ENCODE data around the gene GREB1L.

Gene GREB1L

DNA sequence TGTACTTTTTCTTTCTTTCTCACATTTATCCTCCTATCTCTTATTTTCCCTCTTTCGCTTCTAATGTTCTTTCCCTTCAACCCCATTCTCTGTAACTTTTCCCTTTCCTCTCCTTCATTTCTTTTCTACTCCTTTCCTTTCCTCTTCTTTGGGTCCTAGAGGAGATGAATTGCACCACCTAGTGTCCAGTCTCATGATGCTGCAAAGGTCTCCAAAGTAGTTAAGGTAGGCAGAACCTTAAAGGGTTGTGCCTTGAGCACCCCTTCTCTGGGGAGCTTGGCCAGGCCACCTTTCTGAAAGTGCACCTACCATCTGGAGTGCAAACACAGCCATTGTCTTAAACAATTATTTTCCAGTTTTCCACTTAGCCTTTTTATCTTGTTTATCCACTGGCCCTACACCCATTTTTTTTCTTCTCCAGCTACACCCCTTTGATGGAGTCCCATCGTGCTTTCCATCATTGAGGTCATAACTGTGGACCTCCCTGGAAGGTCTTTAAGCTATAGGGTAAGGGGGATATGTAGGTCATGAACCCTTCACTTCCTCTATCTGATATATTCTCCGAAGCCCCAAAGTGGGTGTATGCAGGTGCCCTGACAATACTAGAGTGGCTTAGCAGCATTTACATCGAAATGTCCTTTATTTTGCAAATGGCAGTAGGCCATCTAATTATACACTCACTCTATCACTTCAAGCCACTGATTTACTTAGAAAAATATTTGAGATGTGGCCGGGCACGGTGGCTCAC, 202.6 kb downstream of the GREB1L start:
- in situ Hi-C loops (cut with MboI; ENCODE audit: low sequenced_read_pairs), result loop anchor here (10.0 kb wide), 1 partner anchor 240 kb away; no protein-coding TSS in a partner anchor

DNA sequence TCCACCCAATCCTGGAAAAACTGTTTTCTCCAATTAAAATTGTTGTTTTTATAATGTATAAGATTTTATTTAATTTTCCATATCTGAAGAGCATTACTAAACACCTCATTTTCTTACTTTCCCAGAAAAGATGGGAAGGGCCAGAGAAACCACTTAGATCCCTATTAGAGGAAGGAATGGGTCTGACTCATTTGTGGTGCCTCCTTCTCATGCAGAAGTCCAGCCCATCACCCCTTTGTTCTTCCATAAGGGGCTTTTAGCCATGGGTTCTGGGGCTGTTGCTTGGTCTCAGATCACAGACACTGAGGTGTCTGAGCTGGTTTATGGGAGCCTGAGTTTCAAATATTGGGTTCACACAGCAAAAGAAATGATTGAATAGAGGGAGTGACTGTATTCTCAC, 206.3 kb downstream of the GREB1L start:
- in situ Hi-C loops (cut with MboI; ENCODE audit: low sequenced_read_pairs), result loop anchor here (10.0 kb wide), 1 partner anchor 243 kb away; no protein-coding TSS in a partner anchor

DNA sequence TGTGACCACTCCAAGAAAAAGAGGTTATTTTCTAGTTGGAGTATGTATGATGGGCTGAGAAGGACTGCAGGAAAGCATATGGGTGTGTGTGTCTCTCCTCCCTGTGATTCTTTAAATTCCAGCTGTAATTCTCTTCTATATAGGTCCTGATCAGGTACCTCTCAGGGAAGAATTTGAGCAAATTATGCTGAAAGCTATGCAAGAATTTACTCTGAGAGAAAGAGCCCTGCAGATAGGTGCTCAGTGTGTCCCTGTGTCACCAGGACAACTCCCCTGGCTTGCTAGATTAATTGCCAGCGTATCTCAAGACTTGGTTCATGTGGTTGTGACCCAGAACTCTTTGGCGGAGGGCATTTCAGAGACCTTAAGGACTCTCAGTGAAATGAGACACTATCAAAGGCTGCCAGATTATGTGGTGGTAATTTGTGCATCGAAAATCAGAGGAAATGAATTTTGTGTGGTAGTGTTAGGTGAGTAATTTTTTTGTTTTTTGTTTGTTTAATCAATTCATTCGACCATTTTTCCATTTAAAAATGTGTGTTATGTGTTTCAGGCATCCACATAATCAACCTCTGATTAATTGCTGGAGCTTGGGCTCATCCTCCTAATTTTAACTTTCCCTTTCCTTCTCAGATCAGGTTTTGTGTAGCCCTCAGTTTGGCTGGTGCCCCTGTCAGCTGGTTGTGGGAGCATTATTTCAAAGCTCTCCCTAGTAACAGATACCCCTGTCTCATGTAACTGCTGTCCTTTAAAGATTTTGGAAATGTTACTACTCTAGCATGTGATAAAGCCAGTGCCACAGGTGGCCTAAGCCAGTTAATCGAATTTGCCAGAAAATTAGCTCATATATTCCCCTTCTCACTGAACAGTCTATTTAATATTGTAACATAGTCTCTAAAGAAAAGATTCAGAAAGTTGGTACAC, 207.6 kb downstream of the GREB1L start:
- in situ Hi-C loops (cut with MboI; ENCODE audit: low sequenced_read_pairs), result loop anchor here (10.0 kb wide), 1 partner anchor 245 kb away; no protein-coding TSS in a partner anchor

DNA sequence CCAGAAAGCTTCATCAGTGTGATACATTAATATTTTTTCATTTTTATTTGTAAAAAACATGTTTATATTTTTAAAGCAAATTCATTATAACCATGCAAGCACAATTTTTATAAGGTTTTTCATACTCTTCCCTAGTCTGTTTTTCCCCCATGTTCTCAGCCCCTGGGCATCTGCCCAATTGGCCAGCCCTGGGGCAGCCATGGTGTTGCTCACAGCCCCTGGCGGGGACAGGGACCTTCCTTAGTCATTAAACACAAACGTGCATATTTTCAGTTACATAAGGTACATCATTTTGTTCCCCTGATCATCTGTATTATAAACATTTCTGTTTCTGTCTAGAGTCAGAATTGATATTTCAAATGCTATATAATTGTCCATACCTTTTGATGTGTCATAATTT, 208.5 kb downstream of the GREB1L start:
- in situ Hi-C loops (cut with MboI; ENCODE audit: low sequenced_read_pairs), result no loop called here

DNA sequence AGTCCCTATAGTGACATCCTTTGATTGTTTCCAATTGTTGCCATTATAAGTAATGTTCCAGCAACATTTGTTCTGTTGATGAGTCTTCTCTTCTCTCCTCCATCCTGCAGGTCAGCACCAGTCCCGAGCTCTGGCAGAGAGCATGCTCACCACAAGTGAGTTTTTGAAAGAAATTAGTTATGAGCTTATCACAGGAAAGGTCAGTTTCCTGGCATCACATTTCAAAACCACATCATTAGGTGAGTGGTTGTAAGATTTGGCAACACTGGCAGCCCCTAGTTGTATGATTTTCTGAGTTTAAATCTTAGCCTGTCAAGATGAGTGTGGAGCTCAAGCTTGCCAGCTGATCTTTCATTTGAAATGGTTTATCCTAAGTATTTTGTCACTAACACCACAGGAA, 208.9 kb downstream of the GREB1L start:
- in situ Hi-C loops (cut with MboI; ENCODE audit: low sequenced_read_pairs), result no loop called here

DNA sequence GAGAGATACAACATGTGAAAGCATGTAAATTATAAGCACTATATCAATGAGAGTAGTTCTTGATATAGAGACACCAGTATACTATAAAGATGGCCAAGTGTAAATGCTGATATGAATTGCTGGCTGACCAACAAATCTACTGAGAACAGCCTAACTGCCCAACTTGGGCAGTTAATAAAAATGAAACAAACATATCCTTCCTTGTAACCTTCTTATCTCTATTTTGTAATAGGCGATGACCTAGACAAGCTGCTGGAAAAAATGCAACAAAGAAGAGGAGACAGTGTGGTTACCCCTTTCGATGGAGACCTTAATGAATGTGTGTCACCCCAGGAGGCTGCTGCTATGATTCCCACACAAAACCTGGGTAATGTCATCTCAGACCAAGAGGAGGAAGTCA, 209.8 kb downstream of the GREB1L start:
- in situ Hi-C loops (cut with MboI; ENCODE audit: low sequenced_read_pairs), result no loop called here

DNA sequence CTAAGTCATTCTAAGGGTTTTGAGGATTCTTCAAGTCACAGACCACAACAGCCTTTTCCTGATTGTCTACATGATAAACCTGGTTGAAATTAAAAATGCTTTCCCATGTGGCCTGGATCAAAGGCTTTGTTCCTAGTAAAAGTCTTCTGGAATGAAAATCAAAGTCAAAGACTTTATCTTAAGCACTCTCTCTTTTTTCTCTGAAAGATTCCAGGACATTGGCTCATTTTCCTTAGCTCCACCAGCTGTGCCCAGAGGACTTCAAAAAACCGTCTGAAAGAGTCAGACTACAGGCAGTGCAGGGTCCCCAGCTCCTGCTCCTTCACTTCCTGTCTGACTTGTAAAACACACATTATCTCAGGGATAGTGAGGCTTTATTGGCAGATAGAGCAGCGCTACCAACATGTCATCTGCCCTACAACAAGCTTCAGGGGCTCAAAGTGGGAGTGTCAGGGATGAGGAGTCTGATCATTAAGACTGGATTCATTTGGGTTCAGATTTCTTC, 210.3 kb downstream of the GREB1L start:
- in situ Hi-C loops (cut with MboI; ENCODE audit: low sequenced_read_pairs), result no loop called here

DNA sequence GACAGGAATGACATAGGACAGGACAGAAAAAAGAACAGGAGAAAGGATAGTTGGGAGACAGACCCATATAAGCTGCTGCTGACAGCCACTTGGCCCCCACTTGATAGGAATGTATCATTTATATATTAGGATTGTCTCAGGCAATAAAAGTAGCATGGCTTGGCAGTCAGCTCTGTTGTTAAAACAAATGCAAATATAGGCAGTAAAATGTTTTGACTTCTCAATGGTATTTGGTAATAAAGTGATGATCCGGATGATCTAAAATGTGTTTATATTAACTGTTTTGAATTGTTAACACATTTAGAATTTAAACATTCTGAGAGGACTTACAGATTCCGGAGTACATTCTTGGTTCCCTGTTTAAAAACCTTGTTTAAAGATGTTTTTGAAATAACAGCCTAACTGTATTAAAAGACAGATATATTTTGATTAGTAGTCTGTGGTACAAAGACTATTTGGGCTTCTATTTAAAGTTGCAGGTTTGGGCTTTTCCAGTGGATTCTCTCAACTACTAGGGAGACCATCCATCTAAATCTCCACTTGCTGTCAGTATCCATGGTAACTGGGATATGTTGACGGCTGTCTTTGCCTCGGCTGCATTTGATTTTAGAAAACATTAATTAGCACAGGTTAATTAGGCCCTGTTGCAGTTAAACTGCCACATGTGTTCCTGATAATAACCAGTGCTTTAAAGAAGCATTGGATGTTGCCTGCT, 210.9 kb downstream of the GREB1L start:
- in situ Hi-C loops (cut with MboI; ENCODE audit: low sequenced_read_pairs), result no loop called here

DNA sequence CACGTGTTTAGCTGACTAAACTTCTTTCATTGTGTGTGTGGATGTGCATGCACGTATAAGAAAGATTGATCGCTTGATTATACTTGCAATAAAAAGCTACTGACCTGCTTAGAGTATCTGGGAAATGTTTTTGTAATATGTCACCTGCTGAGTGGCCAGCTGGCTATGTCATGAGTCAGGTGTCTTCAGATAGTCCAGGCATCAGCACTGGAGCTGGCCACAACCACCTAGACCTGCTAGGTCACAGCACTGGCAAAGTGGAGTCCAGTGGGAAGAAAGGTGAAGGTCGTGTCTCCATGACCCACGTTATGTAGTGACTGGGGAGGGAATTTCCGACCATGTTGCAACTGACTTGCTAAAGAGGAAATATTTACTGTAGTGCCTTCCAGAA, 211.5 kb downstream of the GREB1L start:
- in situ Hi-C loops (cut with MboI; ENCODE audit: low sequenced_read_pairs), result no loop called here

DNA sequence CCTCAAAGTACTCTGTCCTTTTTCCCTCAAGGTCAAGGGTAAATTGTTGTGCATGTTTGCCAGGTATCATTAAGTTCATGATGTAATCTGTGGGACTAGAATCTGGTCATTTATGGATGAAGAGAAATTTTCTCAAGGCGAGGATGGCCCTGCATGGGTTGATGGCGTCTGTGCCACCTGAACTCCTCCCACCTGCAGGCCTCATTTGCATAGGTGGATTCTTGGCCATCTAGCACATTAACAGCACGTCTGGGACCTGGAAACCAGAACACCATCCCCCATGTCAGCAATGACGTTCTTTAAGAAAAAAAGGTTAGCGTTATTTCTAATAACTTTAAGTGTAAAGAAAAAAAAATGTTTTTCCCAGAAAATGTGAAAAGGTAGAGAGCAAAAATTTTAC, 212.7 kb downstream of the GREB1L start:
- in situ Hi-C loops (cut with MboI; ENCODE audit: low sequenced_read_pairs), result no loop called here

DNA sequence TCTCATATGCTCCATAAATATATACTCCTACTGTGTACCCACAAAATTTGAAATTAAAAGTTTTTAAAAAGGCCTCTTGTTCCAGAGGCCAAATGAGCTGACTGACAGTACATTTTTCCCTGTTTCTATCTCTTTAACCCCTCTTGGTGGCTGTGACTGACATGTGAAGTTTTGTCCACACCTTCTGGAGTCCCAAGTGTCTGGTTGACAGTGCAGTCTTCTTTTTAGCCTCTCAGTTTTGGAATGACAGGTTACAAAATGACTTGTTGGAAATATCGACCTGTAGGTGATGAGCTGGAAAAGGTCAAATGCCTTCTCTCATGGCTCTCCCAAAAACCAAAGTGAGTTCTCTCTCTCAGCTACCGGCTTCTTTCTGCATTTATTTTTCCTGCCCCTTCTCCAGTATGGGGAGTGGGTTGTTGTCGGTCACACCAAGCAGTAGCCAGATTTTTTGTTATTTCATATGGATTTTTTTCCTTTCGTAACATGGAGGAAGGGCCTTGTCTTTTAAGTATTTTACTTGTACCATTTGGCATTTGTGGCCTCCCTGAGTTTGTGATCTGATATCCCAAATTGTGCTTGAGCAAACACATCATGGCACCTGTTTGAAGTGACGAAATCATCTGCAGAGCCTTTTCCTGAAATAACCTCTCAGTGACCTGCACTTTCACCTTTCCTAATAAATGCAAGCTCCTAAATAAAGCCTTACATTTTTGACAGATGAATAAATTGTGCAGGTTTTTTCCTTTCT, 214.6 kb downstream of the GREB1L start:
- in situ Hi-C loops (cut with MboI; ENCODE audit: low sequenced_read_pairs), result no loop called here

DNA sequence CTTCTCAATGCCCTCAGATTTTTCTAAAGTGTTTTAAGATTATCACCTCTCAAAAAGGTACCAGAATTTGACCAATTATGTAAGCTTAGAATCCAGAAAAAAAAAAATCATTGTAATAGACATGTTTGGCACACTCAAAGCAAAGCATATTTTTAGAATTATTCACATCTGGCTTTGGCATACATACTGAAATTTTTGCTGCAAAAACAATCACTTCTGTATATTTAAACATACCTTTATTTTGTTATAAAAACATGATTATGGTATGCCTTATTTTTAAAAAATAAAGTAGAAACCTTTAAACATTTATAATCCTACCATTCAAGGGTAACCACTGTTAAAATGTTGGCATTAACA, 215.1 kb downstream of the GREB1L start:
- in situ Hi-C loops (cut with MboI; ENCODE audit: low sequenced_read_pairs), result no loop called here

DNA sequence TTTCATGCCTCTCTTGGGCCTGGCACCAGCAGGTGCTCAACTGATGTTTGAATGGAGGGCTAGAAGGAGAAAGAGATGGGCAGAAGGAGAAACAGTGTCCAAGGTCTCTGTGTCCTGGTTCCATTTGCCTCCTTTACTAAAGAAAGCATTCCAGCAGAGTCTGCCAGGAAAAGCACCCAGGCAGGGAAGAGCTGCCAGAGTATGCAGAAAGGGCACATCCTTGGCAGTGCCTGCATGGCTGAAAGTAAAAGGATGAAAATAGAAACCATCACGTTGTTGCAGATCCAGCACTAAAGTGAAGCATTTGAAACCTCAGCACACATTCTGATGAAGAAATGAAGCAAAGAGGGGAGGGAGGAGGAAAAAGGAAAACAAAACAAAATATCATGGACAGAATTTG, 216.3 kb downstream of the GREB1L start:
- in situ Hi-C loops (cut with MboI; ENCODE audit: low sequenced_read_pairs), result no loop called here

DNA sequence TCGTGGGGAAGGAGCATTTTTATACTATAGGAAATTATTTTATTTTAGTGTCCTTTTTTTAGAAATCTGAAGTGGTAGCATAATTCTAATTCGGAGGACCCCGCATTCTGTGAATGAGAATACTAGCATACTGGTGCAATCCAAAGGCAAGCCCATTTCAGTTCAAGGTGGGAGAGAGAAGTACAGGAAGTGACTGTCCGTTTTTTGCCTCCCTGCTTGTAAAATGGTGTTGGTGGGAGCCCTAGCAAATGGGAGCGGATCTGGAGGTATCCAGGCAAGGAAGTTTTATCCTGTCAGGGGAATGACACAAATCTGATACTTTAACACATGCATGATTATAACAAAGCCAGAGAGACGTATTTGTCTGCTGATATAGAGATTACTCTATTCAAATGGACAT, 216.8 kb downstream of the GREB1L start:
- in situ Hi-C loops (cut with MboI; ENCODE audit: low sequenced_read_pairs), result no loop called here

DNA sequence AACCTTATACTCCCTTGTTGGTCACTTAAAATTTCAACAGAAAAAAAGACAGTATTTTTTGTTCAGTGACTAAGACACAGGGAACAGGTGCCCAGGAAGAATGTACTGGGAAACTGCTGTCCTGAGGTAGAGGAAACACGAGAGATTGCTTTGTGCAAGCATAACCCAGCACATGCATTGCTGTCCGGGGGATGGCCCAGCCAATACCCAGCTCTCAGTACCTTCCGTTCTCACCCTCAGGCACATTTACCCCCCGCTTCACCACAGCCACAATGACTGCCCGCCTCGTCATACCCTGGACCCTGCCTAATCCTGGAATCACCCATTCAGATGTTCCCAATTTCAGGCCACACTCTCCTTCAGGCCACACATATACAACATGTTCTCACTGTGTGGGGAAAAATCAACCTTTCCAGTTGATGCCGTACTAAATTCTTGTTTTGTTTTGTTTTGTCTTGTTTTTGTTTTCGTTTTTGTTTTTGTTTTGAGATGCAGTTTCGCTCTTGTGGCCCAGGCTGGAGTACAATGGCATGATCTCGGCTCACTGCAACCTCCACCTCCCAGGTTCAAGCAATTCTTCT, 217.8 kb downstream of the GREB1L start:
- in situ Hi-C loops (cut with MboI; ENCODE audit: low sequenced_read_pairs), result no loop called here

DNA sequence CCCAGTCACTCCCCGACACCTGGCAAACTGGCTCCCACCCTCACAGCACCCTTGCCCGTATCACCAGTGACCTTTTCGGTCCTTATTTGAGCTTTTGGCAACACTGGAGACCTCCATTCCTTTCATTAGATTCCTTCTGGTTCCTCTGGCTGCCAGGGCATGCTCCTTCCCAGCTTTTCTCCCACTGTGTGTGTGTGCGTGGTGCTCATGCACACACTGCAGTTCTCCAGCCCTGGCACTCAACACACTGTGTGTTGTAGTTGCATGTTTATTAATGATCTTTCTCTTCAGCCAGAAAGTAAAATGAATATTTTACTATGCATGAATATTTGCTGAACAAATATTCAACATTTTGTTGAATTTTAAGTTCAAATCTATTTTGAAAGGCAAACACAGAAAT, 219.4 kb downstream of the GREB1L start:
- in situ Hi-C loops (cut with MboI; ENCODE audit: low sequenced_read_pairs), result no loop called here

DNA sequence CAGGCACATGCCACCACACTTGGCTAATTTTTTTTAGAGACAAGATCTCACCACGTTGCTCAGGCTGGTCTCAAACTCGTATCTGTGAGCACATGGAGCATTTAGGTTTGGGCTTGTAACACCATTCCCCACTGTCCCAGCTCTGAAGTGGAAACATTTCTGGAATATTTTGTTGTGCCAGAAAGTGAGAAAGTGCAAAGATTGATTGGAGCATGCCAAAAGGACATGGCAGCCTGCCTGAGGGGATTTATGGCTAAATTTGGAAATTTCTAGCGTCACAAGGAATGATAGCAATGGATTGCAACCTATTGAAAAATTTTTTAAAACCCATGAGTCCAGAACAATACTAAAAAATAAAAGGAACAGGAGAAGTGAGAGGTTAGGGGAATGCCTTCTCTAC, 221.7 kb downstream of the GREB1L start:
- in situ Hi-C loops (cut with MboI; ENCODE audit: low sequenced_read_pairs), result no loop called here

DNA sequence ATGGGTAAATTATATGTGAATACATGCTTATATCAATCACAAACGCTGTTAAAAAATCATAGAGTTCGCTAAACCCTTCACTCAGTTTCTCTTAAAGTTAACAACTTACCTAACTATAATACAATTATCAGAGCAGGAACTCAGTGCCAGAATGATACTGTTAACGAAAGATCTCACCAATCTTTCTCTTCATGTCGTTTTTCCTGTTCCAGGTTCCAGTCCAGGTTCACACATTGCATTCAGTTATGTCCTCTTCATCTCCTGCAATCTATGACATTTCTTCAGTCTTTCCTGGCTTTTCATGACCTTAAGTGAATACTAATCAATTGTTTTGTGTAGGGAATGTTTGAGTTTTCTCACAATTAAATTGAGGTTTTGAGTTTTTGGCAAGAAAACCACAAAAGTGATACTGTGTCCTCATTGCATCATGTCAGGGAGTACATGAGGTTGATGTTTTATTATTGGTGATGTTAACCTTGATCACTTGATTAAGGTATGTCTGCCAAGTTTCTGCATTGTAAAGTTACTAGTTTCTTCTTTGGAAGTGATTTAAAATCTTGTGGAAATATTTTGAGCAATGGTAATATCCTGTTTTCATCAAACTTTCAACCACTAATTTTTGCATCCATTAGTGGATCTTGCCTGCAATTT, 226.6 kb downstream of the GREB1L start:
- in situ Hi-C loops (cut with MboI; ENCODE audit: low sequenced_read_pairs), result no loop called here

DNA sequence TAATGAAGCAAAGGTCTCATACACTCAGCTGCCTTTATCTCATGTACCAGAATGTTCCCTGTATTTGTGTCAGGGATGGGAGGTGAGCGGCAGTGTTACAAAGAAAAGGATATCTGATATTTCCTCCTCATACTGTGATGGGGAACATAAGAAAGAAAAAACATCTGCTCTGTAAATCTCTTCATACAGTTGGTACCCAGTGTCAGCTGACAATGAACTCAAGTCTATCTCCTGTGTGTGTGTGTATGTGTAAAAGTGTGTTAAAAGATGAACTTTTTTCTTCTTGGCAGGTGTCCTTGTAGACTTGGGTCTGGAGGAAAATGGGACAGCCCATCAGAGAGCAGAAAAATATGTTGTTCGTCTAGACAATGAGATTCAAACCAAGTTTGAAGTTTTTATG, 230.7 kb downstream of the GREB1L start:
- in situ Hi-C loops (cut with MboI; ENCODE audit: low sequenced_read_pairs), result no loop called here

DNA sequence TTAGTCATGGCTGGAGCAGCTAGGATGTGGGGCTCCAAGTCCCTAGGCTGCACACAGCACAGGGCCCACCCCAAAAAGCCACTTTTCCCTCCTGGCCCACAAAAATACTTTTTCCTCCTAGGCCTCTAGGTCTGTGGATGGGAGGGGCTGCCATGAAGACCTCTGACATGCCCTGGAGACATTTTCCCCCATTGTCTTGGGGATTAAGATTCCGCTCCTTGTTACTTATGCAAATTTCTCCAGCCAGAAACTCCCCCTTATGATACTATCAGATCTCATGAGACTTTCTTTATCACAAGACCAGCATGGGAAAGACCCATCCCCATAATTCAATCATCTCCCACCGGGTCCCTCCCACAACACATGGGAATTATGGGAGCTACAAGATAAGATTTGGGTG, 232.6 kb downstream of the GREB1L start:
- in situ Hi-C loops (cut with MboI; ENCODE audit: low sequenced_read_pairs), result loop anchor here (25.0 kb wide), 1 partner anchor 488 kb away; no protein-coding TSS in a partner anchor

Measured in HL-60/S4 treated with phorbol 12-myristate 13-acetate at 8.2 ng/mL for 4 days and 3 days (cell line).